Inferior parietal cortex (tissue), 1 donor: ENCODE measurements around the gene MSANTD7.

Experiments
- DNase-seq: peaks from one replicate; pipeline ENCODE4 v3.0.0-alpha.2; 2016; ENCODE audit errors: extremely low spot score

The MSANTD7 gene

DNA sequence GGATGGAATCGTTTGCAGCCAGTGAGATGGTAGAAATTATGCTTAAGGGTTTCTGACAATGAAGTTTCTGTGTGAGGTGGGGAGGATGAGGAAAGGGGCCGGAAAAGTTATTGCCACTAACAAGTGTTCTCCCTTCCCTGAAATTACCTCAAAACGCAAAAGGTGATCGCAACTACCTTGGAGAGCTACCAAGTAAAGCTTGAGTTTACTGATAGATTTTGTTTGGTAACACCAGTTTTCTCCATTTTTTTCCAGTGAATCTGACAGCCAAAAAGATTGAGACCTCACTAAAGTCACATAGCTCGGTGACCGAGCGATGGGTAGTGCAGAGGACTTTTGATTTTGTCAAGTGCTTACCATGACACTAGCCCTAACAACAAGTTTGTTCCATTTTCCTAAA is 42.1 kb downstream of the MSANTD7 start:
- DNase-seq, result no peak

DNA sequence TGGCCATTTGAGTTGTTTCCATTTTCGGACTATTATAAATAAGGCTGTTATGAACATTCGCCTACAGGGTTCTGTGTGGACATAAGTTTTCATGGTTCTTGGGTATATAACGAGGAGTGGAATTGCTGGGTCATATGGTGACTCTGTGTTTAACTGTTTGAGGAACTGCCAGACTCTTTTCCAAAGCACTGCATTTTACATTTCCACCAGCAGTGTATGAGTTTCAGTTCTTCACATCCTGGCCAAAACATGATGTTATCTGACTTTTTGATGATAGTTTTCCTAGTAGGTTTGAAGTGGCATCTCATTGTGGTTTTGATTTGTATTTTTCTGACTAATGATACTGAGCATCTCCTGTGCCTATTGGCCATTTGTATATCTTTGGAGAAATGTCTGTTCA is 46.0 kb downstream of the MSANTD7 start:
- DNase-seq, result no peak
